Activated gamma-delta T cell treated with Interleukin-2 at 50 U/mL for 16 hours (primary cell): ENCODE results near the gene RUNDC3A.

Experiments
- DNase-seq: peaks from one replicate; pipeline ENCODE4 v3.0.0-alpha.2; 2020

RUNDC3A gene

GRCh38 chr17:44284024-44284400, 24.4 kb upstream of the RUNDC3A start:
- no peak for DNase-seq

GRCh38 chr17:44287651-44288050, 20.8 kb upstream of the RUNDC3A start:
- no peak for DNase-seq

GRCh38 chr17:44293509-44294226, 14.7 kb upstream of the RUNDC3A start:
- DNase-seq, result no peak

GRCh38 chr17:44297975-44298374, 10.4 kb upstream of the RUNDC3A start:
- DNase-seq, result no peak

GRCh38 chr17:44304651-44305050, 3.8 kb upstream of the RUNDC3A start:
- no peak for DNase-seq

GRCh38 chr17:44307387-44308186, 814 bp upstream of the RUNDC3A start:
- DNase-seq, result no peak

- no peak for DNase-seq
Observed at GRCh38 chr17:44308865-44309264, 464 bp downstream of the RUNDC3A start.

GRCh38 chr17:44309472-44309871, 1.1 kb downstream of the RUNDC3A start:
- DNase-seq, result no peak

- DNase-seq, result no peak
Observed at GRCh38 chr17:44310188-44310587, 1.8 kb downstream of the RUNDC3A start.

GRCh38 chr17:44310609-44311376, 2.4 kb downstream of the RUNDC3A start:
- DNase-seq, result no peak

- no peak for DNase-seq
Observed at GRCh38 chr17:44311562-44312181, 3.3 kb downstream of the RUNDC3A start.

- DNase-seq, result no peak
Observed at GRCh38 chr17:44312396-44313104, 4.1 kb downstream of the RUNDC3A start.

- no peak for DNase-seq
Observed at GRCh38 chr17:44314031-44314430, 5.6 kb downstream of the RUNDC3A start.

GRCh38 chr17:44314524-44314868, 6.1 kb downstream of the RUNDC3A start:
- DNase-seq, result no peak

GRCh38 chr17:44314869-44315661, 6.7 kb downstream of the RUNDC3A start:
- DNase-seq, result no peak

GRCh38 chr17:44315760-44316731, 7.6 kb downstream of the RUNDC3A start:
- no peak for DNase-seq

GRCh38 chr17:44317545-44317944, 9.1 kb downstream of the RUNDC3A start:
- DNase-seq, result no peak

- no peak for DNase-seq
Observed at GRCh38 chr17:44318077-44318892, 9.9 kb downstream of the RUNDC3A start.

GRCh38 chr17:44320066-44320465, 11.7 kb downstream of the RUNDC3A start:
- DNase-seq, result no peak
